Muscle of back (tissue), 11 donors: Measurements from ENCODE around the gene ENPP3. TPM values are rescaled to one million over a fixed set of nuclear protein-coding genes. Genes with fewer than 3 reads are reported as not detected.
"Not testable (repeated sequence)": the region's sequence is repeated elsewhere in the genome, so short reads cannot be mapped to it uniquely, and the experiment has no call there.

Experiments used
- DNase-seq, 3 donors: peaks; one replicate each; pipeline versions ENCODE4 v3.0.0 to v3.0.0-alpha.2; 2013
- polyA plus RNA-seq, 10 donors: library from polyadenylated mRNA; unstranded; fragments of 120-200 nt; gene quantifications; one replicate each; pipeline ENCODE4 v1.2.1, GENCODE V29; 2013; ENCODE audit not compliant: insufficient read length in 10 of 10

Gene ENPP3
- polyA plus RNA-seq, 10 donors, result 0.13 to 0.71 (median 0.28) TPM

- DNase-seq, result no peak
Measured at GRCh38 chr6:131685266-131685780, 48.2 kb downstream of the ENPP3 start.

GRCh38 chr6:131687022-131687421 is 49.9 kb downstream of the ENPP3 start:
- no peak for DNase-seq

DNA sequence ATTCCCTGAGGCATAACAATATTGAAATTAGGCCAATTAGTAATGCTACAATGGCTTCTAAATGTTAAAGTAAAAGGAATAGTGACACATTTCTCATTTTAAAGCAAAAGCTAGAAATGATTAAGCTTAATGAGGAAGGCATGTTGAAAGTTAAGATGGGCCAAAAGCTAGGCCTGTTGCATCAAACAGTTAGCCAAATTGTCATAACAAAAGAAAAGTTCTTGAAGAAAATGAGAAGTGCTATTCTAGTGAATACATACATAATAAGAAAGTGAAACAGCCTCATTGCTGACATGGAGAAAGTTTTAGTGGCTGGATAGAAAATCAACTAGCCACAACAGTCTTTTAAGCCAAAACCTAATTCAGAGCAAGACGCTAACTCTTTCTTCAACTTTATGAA is 51.2 kb downstream of the ENPP3 start:
- DNase-seq, result no peak

GRCh38 chr6:131692031-131692430 is 54.9 kb downstream of the ENPP3 start:
- no peak for DNase-seq

- no peak for DNase-seq
Measured at GRCh38 chr6:131692589-131692988, 55.5 kb downstream of the ENPP3 start.

DNA sequence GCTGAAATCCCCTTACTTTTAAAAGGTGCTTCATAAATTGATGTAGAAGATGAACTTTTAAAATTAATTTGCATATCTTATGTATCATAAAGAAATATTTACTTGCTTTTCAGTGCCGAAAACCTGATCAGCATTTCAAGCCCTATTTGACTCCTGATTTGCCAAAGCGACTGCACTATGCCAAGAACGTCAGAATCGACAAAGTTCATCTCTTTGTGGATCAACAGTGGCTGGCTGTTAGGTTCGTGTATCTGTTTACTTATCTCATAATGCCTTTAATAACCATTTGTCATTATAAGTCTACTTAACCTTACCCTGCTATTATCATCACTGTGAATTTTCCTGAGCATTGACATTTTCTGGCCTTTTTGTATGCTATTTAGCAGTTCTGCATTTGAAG is 56.3 kb downstream of the ENPP3 start:
- no peak for DNase-seq

DNA sequence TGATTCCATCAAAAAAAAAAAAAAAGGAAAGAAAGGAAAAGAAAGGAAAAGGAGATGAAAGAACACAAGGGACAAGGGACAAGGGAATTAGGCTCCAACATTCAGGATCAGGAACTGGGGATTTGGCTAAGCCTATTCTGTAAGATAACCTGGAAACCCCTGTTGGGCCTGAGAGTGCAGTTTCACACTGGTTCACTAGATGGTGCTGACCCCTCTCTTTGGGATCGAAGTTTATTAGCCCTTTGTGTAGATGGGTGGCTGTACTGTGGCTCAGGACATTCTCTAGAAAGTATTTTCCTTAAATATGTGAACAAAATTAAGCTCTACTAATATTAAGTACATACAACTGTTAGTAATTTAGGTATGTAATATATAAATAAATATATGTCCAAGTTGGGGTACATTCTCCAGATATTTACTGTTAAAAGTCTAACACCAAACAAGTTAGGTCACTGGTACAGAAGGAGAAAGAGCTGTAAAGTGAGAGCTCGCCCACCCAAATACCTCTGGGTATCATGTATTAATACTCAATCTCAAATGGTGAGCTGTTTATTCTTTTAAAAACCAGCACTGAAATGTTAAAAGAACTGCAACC is 57.8 kb downstream of the ENPP3 start:
- peak; percentile 59 to 84 (median 73) for DNase-seq

GRCh38 chr6:131696956-131697355 is 59.9 kb downstream of the ENPP3 start:
- no peak for DNase-seq

GRCh38 chr6:131700851-131701250 is 63.7 kb downstream of the ENPP3 start:
- not testable (repeated sequence) for DNase-seq

GRCh38 chr6:131703905-131704304 is 66.8 kb downstream of the ENPP3 start:
- DNase-seq, result not testable (repeated sequence)

GRCh38 chr6:131710917-131711316 is 73.8 kb downstream of the ENPP3 start, which contains the start of gene CTAGE9:
CTAGE9 (minus strand) TSS chr6:131711017; CDS start chr6:131711017, 0 bp downstream.
- DNase-seq, result not testable (repeated sequence)

DNA sequence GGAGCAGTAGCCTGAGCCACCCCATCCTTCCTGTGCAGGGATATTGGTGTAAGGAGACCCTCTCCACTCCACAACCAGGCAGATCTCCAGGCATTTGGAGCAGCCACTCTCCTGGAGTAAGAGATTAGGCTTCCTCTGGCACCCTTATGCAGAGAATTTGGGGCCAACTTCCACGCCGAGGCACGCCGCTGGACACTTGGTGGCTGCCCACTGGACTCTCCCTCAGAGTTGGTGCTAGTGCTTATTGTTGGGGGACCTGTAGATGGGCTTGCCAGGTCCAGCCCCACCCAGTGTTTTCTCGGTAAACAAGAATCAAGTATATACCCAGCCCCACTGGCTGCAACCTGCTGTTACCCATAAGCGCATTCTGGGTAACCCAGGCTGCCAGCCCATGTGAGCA is 78.5 kb downstream of the ENPP3 start:
- not testable (repeated sequence) for DNase-seq

GRCh38 chr6:131717836-131718542 is 80.9 kb downstream of the ENPP3 start:
- DNase-seq, result no peak

GRCh38 chr6:131721161-131721560 is 84.1 kb downstream of the ENPP3 start:
- DNase-seq, result no peak

DNA sequence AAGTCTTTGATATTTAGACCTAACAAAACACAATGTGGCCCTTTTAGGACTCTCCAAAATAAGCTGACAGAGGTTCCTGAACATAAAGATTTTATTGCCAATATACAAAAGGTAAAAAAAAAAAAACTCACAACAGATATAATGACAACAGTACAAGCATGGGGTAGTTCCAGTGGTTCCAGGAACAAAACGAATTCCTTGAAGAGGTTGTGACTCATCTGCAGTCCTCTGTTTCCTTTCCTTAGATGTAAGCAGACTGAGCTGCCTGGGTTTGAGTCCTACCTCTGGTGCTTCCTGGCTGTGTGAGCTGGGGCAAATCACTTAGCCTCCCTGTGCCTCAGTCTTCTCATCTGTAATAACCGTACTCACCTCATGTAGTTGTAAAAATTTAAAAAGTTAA is 87.0 kb downstream of the ENPP3 start:
- DNase-seq, result no peak

- no peak for DNase-seq
Measured at GRCh38 chr6:131727467-131727866, 90.4 kb downstream of the ENPP3 start.

GRCh38 chr6:131727868-131728267 is 90.8 kb downstream of the ENPP3 start:
- no peak for DNase-seq

GRCh38 chr6:131728296-131728939 is 91.3 kb downstream of the ENPP3 start:
- DNase-seq, result peak in 2 of 3 donors; percentile 4 to 25

DNA sequence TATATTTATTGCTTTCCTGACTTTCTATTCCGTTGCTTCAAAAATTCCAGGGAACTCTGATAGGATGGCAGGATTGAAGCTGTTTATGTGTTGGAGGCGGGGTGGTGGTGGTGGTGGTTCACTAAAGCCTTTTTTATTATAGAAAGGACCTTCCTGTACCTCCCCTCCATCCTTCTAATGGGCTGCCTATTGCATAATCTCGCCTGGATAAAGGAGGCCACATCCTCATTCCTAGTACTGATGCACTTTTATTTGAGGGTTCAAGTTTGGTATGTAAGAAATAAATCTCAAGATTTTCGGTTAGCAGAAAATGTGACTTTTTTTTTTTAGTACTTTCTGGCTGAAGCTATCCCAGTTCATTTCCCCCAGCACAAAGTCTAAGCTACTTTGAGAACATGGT is 92.4 kb downstream of the ENPP3 start:
- no peak for DNase-seq

- no peak for DNase-seq
Measured at GRCh38 chr6:131730264-131730663, 93.2 kb downstream of the ENPP3 start.

- DNase-seq, result no peak
Measured at GRCh38 chr6:131731224-131731623, 94.1 kb downstream of the ENPP3 start.

GRCh38 chr6:131733376-131734016 is 96.4 kb downstream of the ENPP3 start:
- DNase-seq, result peak in 1 of 3 donors; percentile 17
